Motor neuron (in vitro differentiated cells): Measurements from ENCODE around the gene GALE. TPM values are rescaled to one million over a fixed set of nuclear protein-coding genes. Genes with fewer than 3 reads are reported as not detected.
"Not testable (repeated sequence)": the region's sequence is repeated elsewhere in the genome, so short reads cannot be mapped to it uniquely, and the experiment has no call there.

Experiments used
- ATAC-seq, 8 experiments: fragments of 200-7000 bp; cut with Tn5 transposase; replicated peaks in 6 of 8; 2 replicates each; pipeline ENCODE4 v1.8.0; 2021; ENCODE audit warnings: mild to moderate bottlenecking in 8 of 8, moderate library complexity in 8 of 8
- H3K27ac ChIP-seq, 2 donors: fragments of 250-450 bp; sonication (Bioruptor Pico); 2 replicates each; pipeline ENCODE4 v1.9.0; 2021; ENCODE audit warnings: antibody characterized with exemption in 2 of 2, mild to moderate bottlenecking in 2 of 2, moderate library complexity in 1 of 2
- H3K4me1 ChIP-seq, 2 donors: fragments of 250-450 bp; sonication (Bioruptor Pico); replicated peaks in 1 of 2; 2 replicates each; pipeline ENCODE4 v1.6.1; 2021; ENCODE audit warnings: antibody characterized with exemption in 2 of 2, mild to moderate bottlenecking in 2 of 2, moderate library complexity in 1 of 2
- H3K4me3 ChIP-seq, 5 donors: fragments of 250-450 bp; sonication (Bioruptor Pico); 2 replicates each; pipeline ENCODE4 v1.9.0; 2021; ENCODE audit warnings: antibody characterized with exemption in 5 of 5, mild to moderate bottlenecking in 5 of 5, moderate library complexity in 4 of 5
- WGBS, 10 experiments: fragments of 450-650 bp; shearing (Covaris generic); methylation state at CpG; one replicate each; pipeline ENCODE4 v1.0.0; 2022; 5-methylcytosine and 5-hydroxymethylcytosine counted together
- in situ Hi-C, 9 experiments: fragments of 400-800 bp; cut with MboI; loops; one replicate each; pipeline ENCODE4 v1.15.0; 2021; ENCODE audit warnings: low sequenced_read_pairs in 9 of 9, low pct_unique_long_range_greater_than_20kb in 2 of 9; ENCODE audit not compliant: unreplicated experiment in 9 of 9
- total RNA-seq, 8 experiments: library from RNA; unstranded; fragments of 300-600 nt; gene quantifications; 2 replicates each; pipeline versions ENCODE4 v1.2.3 to v1.2.4, GENCODE V29; 2022

The GALE gene
- 10 to 100 TPM; 18.2 to 57.1 (median 44.3) TPM for total RNA-seq

- peak within 1 kb of the TSS; percentile 70 to 82 for H3K27ac ChIP-seq
- peak; percentile 78 to 87 (median 84) for ATAC-seq
- in situ Hi-C loops, result no loop called here
- H3K4me1 ChIP-seq, result peaks cover 14% of the 10 kb centered on the region in 2 donors
- 0 to 2% (median 0%) methylated on average over 1 to 15 of the region's 82 CpGs; no CpG with 5 or more reads in 3 of the 10 experiments for WGBS, 10 experiments
- peak within 1 kb of the TSS; percentile 60 to 91 (median 64) for H3K4me3 ChIP-seq
Observed at GRCh38 chr1:23800400-23801337, at the start of gene GALE. Gene GALE, minus strand, starts transcription at chr1:23800754. Its CDS starts 1,747 bp downstream, at chr1:23799007.

GRCh38 chr1:23848673-23849616, 48.4 kb upstream of the GALE start:
- WGBS, 10 experiments, result 62 to 100% (median 89%) methylated on average over 1 to 11 of the region's 12 CpGs; no CpG with 5 or more reads in 1 of the 10 experiments
- no peak overlapping the region for H3K27ac ChIP-seq
- H3K4me3 ChIP-seq, result no peak overlapping the region
- no peak for ATAC-seq
- in situ Hi-C loops, result no loop called here
- no peaks in the 10 kb centered on the region for H3K4me1 ChIP-seq

GRCh38 chr1:23847482-23848095, 47.0 kb upstream of the GALE start:
- H3K4me1 ChIP-seq, ATAC-seq, in situ Hi-C loops, H3K27ac ChIP-seq, H3K4me3 ChIP-seq: not testable (repeated sequence)
- 80 to 100% (median 96%) methylated on average over 1 to 2 of the region's 2 CpGs; no CpG with 5 or more reads in 6 of the 10 experiments for WGBS, 10 experiments

GRCh38 chr1:23845163-23845562, 44.6 kb upstream of the GALE start:
- ATAC-seq, result no peak
- 66 to 95% (median 87%) methylated on average over 2 of the region's 2 CpGs for WGBS, 10 experiments
- in situ Hi-C loops, result no loop called here
- Histone ChIP-seq H3K27ac (no peak overlapping the region), H3K4me3 (no peak overlapping the region), H3K4me1 (no peaks in the 10 kb centered on the region)

GRCh38 chr1:23843644-23844043, 43.1 kb upstream of the GALE start:
- Histone ChIP-seq H3K27ac (no peak overlapping the region), H3K4me1 (no peaks in the 10 kb centered on the region), H3K4me3 (no peak overlapping the region)
- ATAC-seq, result no peak
- 39 to 100% (median 83%) methylated on average over 1 to 5 of the region's 5 CpGs for WGBS, 10 experiments
- in situ Hi-C loops, result no loop called here

DNA sequence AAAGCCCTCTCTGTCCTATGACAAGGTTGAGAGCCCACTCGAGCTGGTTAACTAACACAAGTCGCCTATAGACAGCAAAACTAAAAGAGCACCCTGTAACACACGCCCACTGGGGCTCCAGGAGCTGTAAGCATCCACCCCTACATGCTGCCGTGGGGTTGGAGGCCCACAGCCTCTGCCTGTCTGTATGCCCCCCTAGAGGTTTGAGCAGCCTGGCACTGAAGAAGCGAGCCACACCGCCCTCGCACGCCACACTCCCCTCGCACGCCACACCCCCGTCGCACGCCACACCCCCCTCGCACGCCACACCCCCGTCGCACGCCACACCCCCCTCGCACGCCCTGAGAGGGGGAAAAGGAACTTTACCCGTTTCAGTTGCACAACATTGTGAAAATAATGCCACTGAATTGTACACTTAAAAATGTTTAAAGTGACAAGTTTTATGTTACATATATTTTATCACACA, 37.9 kb upstream of the GALE start:
- in situ Hi-C loops, result no loop called here
- Histone ChIP-seq H3K27ac (no peak overlapping the region), H3K4me1 (peaks cover 0 to 3% of the 10 kb centered on the region in 2 donors), H3K4me3 (peak overlapping the region; percentile 8 to 23 (median 14))
- peak; percentile 92 to 99 (median 96) for ATAC-seq
- WGBS, 10 experiments, result 0 to 20% (median 3%) methylated on average over 1 to 9 of the region's 21 CpGs; no CpG with 5 or more reads in 5 of the 10 experiments

DNA sequence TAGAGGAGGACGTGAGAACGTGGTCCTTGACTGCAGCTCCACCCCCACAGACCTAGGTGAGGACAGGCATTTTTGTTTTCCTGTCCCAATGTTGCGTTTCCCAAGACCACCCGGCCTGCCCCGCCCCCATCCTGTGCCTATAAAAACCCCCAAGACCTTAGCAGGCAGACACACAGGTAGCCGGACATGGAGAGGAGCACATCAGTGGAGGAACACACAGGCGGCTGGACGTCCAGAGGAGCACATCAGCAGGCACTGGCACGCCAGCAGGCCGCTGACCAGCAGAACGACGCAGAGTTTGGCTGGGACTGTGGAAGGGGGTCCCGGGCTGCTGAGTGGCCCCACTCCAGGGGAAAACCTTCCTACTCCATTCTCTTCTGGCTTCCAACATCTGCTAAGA, 37.4 kb upstream of the GALE start:
- in situ Hi-C loops, result no loop called here
- H3K4me3 ChIP-seq, result peak overlapping the region in 1 of 5 donors; percentile 18
- H3K4me1 ChIP-seq, result peaks cover 0 to 3% of the 10 kb centered on the region in 2 donors
- 0 to 60% (median 12%) methylated on average over 1 to 10 of the region's 13 CpGs; no CpG with 5 or more reads in 1 of the 10 experiments for WGBS, 10 experiments
- ATAC-seq, result peak in 6 of 8 experiments; percentile 27 to 58 (median 47)
- H3K27ac ChIP-seq, result no peak overlapping the region

GRCh38 chr1:23836037-23836436, 35.5 kb upstream of the GALE start:
- Histone ChIP-seq H3K27ac (no peak overlapping the region), H3K4me1 (peaks cover 0 to 3% of the 10 kb centered on the region in 2 donors), H3K4me3 (no peak overlapping the region)
- WGBS, 10 experiments, result 17 to 100% (median 66%) methylated on average over 1 to 3 of the region's 3 CpGs; no CpG with 5 or more reads in 1 of the 10 experiments
- in situ Hi-C loops, result no loop called here
- ATAC-seq, result no peak

DNA sequence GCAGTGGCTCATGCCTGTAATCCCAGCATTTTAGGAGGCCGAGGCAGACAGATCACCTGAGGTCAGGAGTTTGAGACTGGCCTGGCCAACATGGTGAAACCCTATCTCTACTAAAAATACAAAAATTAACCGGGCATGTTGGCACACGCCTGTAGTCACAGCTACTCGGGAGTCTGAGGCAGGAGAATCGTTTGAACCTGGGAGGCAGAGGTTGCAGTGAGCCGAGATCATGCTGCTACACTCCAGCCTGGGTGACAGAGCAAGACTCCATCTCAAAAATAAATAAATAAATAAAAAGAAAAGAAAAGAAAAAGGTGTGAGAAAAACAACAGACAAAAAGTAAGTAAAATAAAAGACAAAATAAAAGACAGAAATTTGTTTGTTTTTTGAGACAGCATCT, 33.6 kb upstream of the GALE start:
- H3K4me3 ChIP-seq, ATAC-seq, H3K27ac ChIP-seq, H3K4me1 ChIP-seq, in situ Hi-C loops: not testable (repeated sequence)
- 69 to 92% (median 80%) methylated on average over 4 to 6 of the region's 6 CpGs for WGBS, 10 experiments

- no peak for ATAC-seq
- in situ Hi-C loops, result no loop called here
- Histone ChIP-seq H3K27ac (no peak overlapping the region), H3K4me1 (peaks cover 6 to 7% of the 10 kb centered on the region in 2 donors), H3K4me3 (no peak overlapping the region)
- WGBS, 10 experiments, result 50 to 100% (median 71%) methylated on average over 1 of the region's 1 CpG; no CpG with 5 or more reads in 1 of the 10 experiments
Observed at GRCh38 chr1:23827717-23828116, 27.2 kb upstream of the GALE start.

DNA sequence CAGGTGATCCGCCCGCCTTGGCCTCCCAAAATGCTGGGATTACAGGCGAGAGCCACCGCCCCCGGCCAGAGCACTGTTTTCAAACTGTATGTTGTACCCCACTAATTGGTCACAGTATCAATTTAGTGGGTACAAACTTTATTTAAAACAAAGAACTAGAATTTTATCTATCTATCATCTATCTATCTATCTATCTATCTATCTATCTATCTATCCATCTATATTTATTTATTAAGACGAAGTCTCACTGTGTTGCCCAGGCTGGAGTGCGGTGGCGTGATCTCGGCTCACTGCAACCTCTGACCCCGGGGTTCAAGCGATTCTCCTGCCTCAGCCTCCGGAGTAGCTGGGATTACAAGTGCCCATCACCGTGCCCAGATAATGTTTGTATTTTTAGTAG, 26.0 kb upstream of the GALE start:
- ATAC-seq, H3K4me1 ChIP-seq, in situ Hi-C loops, H3K27ac ChIP-seq, H3K4me3 ChIP-seq: not testable (repeated sequence)
- WGBS, 10 experiments, result 96 to 100% (median 100%) methylated on average over 1 to 13 of the region's 13 CpGs; no CpG with 5 or more reads in 1 of the 10 experiments

DNA sequence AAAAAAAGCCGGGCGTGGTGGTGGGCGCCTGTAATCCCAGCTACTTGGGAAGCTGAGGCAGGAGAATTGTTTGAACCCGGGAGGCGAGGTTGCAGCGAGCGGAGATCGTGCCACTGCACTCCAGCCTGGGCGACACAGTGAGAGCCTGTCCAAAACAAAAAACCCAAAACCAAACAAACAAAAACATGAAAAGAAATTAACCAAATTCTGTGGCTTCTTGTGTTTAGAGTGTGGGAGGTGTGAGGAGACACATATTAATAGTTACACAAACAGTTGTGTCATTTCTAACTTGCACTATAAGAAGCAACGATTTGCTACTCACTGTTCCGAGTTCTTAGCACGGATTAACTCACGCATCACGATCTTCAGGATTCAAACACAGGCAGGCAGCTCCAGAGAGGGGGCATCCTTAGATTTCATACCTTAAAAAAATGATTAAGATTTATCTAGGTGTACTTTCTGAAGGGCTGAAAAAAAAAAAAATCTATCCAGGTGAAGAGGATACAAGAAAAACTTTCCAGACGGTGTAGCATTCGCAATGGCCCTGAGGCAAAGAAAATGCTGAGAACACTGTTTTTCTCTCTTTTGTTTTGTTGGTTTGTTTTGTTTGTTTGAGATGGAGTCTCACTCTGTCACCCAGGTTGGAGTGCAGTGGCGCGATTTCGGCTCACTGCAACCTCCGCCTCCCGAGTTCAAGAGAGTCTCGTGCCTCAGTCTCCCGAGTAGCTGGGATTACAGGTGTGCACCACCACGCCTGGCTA, 25.4 kb upstream of the GALE start:
- Histone ChIP-seq H3K4me1 (peaks cover 6 to 7% of the 10 kb centered on the region in 2 donors), H3K27ac (no peak overlapping the region), H3K4me3 (peak overlapping the region; percentile 67 to 90 (median 88))
- 32 to 100% (median 84%) methylated on average over 3 to 21 of the region's 24 CpGs; no CpG with 5 or more reads in 1 of the 10 experiments for whole genome bisulfite sequencing, 10 experiments
- in situ Hi-C loops, result no loop called here
- ATAC-seq, result peak in 1 of 8 experiments; percentile 10
